GM12875 (cell line): ENCODE results near the gene SYT7.

Experiments used
- H3K4me3 ChIP-seq: one replicate; pipeline ENCODE4 v1.5.1; 2011; ENCODE audit warnings: low read depth, low read length, control low read depth
- TF ChIP-seq, protein P1 (sequence below): IDR thresholded peaks from 2 replicates; pipeline ENCODE4 v1.5.1; 2011; ENCODE audit warnings: low read depth, mild to moderate bottlenecking, control low read depth, inconsistent platforms, low read length, moderate library complexity, borderline replicate concordance; ENCODE audit not compliant: insufficient read depth

Gene SYT7

DNA sequence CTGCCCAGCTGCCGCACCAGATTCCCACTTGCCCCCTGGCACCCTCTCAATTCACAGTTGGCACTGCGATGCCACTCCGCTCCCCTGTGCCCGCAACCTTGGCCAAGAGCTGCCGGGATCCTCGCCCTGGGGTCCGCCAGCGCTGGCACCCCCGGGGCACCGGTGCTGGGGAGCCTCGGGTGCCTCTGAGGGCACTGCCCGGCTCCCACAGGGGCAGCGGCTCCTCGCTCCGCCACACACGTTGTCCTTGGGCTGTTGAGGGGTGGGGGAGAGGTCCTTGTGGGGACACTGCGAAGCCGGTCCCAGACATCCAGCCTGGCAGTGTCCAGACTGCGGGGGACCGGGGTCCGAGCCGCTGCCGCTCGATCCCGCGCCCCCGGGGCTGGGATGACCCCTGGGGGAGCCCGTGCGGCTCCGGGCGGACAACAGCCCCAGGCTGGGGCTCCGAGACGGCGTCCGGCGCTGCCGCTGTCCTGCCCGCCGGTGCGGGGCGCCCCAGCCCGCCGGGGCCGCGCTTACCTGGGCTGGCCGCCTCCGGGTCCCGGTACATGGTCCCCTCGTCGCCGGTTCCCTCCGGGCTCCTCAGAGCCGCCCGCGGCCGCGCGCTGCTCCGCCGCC, 496 bp downstream of the SYT7 start:
- TF ChIP-seq, protein P1, sequence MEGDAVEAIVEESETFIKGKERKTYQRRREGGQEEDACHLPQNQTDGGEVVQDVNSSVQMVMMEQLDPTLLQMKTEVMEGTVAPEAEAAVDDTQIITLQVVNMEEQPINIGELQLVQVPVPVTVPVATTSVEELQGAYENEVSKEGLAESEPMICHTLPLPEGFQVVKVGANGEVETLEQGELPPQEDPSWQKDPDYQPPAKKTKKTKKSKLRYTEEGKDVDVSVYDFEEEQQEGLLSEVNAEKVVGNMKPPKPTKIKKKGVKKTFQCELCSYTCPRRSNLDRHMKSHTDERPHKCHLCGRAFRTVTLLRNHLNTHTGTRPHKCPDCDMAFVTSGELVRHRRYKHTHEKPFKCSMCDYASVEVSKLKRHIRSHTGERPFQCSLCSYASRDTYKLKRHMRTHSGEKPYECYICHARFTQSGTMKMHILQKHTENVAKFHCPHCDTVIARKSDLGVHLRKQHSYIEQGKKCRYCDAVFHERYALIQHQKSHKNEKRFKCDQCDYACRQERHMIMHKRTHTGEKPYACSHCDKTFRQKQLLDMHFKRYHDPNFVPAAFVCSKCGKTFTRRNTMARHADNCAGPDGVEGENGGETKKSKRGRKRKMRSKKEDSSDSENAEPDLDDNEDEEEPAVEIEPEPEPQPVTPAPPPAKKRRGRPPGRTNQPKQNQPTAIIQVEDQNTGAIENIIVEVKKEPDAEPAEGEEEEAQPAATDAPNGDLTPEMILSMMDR = no peak
- H3K4me3 ChIP-seq = no peak overlapping the region

DNA sequence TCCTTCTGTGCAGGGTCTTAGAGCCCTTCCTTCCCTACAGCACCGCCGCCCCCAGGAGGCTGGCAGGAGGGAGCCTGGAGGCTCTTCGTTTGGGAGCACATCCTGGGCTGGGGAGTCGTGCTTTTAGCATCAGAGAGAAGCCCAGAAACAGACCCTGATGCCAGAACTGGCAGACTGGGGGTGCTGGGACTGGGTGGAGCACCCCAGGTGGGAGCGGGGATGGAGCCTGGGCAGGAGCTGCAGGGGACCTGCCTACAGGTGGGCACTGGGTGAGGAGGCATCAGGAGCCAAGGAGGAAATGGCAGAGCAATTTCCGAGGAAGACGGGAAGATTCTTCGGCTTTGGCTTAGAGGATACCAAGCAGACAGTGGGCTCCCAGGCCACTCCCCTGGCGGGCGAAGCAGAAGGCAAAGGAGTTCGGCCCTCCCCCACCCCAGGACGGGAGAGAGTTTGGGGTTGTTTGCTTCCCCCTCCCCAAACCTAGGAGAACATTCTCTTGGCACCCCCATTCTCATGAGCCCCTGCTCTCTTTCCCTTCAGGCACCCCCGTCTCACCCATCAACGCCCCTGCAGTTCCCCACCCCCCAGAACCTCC, 1.1 kb downstream of the SYT7 start:
- TF ChIP-seq, protein P1 = no peak
- H3K4me3 ChIP-seq = no peak overlapping the region

DNA sequence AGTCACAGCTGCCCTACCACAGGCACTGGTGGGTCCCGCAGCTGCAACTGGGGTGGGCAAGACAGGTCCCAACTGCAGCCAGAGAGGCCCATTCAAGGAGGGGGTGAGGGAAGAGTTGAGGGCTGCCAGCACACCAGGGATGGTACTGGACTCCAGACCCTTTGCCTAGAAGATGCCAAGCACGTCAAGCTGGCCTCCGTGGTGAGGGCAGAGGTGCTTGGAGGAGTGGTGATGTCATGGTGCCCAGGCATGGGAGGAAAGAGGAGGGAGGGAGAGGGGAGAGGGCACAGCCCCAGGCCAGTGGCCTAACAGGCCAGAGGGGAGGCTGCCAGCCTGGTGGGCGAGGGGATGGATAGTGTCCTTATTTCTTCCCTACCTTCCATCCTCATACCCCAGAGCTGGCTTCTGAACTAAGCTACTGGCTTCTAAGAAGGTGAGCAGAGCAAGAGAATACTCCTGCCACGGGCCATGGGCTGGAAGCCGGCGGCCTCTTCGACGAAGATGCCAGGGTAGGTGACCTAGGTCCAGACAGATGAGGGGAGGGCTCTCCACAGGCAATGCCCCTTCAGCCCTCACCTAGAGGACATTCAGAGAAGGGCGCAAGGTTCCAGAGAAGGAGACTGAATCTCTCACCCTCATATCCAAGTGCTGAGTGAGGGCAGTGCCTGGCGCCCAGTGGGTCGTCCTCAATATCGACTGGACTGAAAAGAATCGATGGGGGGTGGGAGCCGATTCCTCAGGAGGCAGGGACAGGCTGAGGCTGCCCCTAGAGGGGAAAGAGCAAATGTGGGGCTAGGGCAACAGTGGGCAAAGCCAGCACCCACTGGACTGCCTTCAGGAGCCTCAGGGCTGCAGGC, 1.8 kb downstream of the SYT7 start:
- TF ChIP-seq, protein P1 = no peak
- H3K4me3 ChIP-seq = no peak overlapping the region

DNA sequence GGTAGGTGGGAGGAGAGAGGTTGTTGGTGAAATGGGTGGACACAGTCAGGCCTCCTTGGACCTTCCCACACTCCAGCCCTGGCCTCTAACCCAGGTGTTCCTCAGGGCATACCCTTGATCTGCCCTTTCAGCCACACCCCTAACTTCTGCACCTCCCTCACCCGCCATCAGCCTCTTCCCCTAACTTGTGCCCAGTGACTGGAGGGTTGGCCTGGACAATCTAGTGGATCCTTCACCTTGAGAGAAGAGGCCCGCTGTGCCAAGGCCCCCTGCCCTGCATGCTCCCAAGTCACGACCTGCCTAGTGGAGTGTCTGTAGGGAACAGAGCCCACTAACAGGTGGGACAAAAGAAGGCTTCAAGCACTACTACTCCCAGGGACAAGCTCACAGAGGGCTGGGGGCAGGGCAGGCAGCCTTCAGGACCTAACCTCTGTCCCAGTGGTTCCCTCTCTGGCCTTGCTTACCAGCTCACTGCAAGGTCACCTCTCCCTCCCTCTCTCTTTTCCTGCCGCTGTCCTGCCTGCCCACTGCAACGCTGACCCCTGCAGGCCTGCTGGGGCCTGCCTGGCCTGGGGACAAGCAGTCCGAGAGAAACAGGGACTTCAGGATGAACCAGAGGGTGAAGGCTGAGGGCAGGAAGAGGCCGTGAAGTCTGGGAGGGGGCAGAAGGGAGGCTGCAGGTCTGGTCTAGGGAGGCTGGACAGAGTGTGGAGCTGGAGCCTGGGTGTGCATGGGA, 3.3 kb downstream of the SYT7 start:
- TF ChIP-seq, protein P1 = no peak
- H3K4me3 ChIP-seq = no peak overlapping the region

DNA sequence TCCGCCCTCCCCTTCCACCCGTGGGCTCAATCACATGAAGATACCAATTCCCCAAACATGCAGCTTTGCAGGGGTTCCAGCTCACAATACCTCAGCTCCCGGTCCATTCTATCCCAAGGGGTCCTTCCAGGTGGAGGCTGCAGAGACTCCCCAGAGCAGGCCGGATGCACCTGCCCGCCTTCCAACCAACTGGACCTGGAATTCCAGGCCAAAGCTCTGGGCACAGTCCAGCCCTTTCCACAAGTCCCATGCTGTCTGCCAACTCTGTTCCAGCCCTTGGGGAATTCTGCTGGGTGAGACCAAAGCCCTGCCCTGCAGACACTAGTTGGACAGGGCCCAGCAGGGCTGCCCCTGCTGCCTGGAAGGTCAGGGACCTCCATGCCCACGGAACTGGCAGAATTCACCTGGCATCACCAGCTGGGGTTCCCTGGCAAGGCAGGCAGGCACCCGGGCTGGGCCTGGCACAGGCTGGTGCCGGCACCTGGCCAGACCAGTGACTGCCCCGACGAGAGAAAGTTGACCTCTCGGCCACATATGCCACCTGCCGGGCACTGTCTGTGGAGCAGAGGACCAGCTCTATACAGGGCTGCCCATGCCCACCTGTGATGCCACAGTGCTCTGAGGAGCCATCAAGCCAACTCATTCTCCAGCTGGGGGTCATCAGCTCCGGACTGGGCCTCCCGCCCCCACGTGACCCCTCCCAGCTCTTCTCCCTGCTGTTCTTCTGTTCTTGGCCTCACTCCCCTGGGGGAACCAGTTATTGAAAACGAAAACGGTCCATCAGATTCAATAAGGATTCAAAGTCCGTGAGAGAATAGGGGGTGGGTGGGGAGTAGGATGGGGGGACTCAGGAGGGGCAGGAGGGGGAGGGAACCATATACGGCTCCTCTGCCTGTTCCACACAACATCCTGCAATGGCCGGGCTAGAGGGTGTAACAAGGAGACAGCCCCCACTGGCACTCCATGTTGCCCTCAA, 4.7 kb downstream of the SYT7 start:
- H3K4me3 ChIP-seq = no peak overlapping the region
- TF ChIP-seq, protein P1 = no peak

DNA sequence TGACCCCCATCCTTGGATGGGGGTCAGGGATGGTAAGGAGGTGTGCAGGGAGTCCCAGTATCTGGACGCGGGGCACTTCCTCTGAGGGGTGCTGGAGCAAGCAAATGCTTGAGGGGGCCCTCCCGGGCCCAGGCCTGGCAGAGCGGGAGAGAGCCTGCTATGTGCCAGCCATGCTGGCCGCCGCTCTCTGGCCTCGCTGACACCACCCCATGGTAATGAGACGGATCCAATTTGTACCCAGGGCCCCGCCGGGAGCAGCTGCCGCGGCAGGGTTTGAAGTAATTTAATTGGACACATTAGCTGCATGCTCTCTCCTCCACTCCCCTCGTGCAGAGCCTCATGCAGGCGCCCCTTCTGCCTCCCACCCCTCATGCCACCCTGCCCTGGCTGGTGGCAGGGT, 6.3 kb downstream of the SYT7 start:
- no peak overlapping the region for H3K4me3 ChIP-seq
- TF ChIP-seq, protein P1 = no peak
